HEK293 (cell line): ENCODE data around the gene SKP2.

Experiments
- CTCF ChIP-seq: fragments of 450-650 bp; formaldehyde crosslinking; IDR thresholded peaks from 2 replicates; pipeline ENCODE4 v1.5.1; 2016; ENCODE audit warnings: missing biosample characterization, missing genetic modification characterization
- INSM2 ChIP-seq: fragments of 450-650 bp; formaldehyde crosslinking; IDR thresholded peaks from 2 replicates; pipeline ENCODE4 v1.5.1; 2016; ENCODE audit warnings: missing biosample characterization, missing genetic modification characterization
- KLF10 ChIP-seq: fragments of 450-650 bp; IDR thresholded peaks from 2 replicates; pipeline ENCODE4 v1.5.1; 2018; ENCODE audit warnings: missing biosample characterization, mild to moderate bottlenecking, missing genetic modification characterization
- KLF7 ChIP-seq: fragments of 450-650 bp; formaldehyde crosslinking; IDR thresholded peaks from 2 replicates; pipeline ENCODE4 v1.5.1; 2016; ENCODE audit warnings: missing biosample characterization, missing genetic modification characterization, borderline replicate concordance
- SETDB1 ChIP-seq: IDR thresholded peaks from one replicate; pipeline ENCODE4 v1.6.1; 2017; ENCODE audit warnings: mild to moderate bottlenecking, low read length, moderate library complexity, mixed read lengths; ENCODE audit not compliant: insufficient read length
- ZBTB10 ChIP-seq: fragments of 450-650 bp; formaldehyde crosslinking; IDR thresholded peaks from 2 replicates; pipeline ENCODE4 v1.5.1; 2016; ENCODE audit warnings: missing biosample characterization, missing genetic modification characterization
- ZBTB7A ChIP-seq: fragments of 450-650 bp; formaldehyde crosslinking; IDR thresholded peaks from 2 replicates; pipeline ENCODE4 v1.5.1; 2016; ENCODE audit warnings: low read depth, missing biosample characterization, missing genetic modification characterization
- ZNF157 ChIP-seq: fragments of 450-650 bp; formaldehyde crosslinking; IDR thresholded peaks from 2 replicates; pipeline ENCODE4 v1.5.1; 2016; ENCODE audit warnings: missing biosample characterization, missing genetic modification characterization
- ZNF223 ChIP-seq: fragments of 450-650 bp; formaldehyde crosslinking; IDR thresholded peaks from 2 replicates; pipeline ENCODE4 v1.5.1; 2016; ENCODE audit warnings: missing biosample characterization, missing genetic modification characterization
- ZNF416 ChIP-seq: fragments of 450-650 bp; formaldehyde crosslinking; IDR thresholded peaks from 2 replicates; pipeline ENCODE4 v1.5.1; 2016; ENCODE audit warnings: missing biosample characterization, missing genetic modification characterization
- ZNF558 ChIP-seq: fragments of 450-650 bp; formaldehyde crosslinking; IDR thresholded peaks from 2 replicates; pipeline ENCODE4 v1.5.1; 2016; ENCODE audit warnings: missing biosample characterization, missing genetic modification characterization
- ZNF747 ChIP-seq: fragments of 450-650 bp; formaldehyde crosslinking; IDR thresholded peaks from 2 replicates; pipeline ENCODE4 v1.5.1; 2016; ENCODE audit warnings: missing biosample characterization, missing genetic modification characterization

GRCh38 chr5:36206913-36207312, 55.0 kb downstream of the SKP2 start:
- TF ChIP-seq ZNF223 (tag by site-specific recombination) (no peak), KLF7 (tag by site-specific recombination) (no peak), CTCF (tag by site-specific recombination) (no peak), ZNF157 (tag by site-specific recombination) (no peak), KLF10 (tag by site-specific recombination) (no peak), ZBTB7A (no peak), ZNF747 (tag by site-specific recombination) (no peak), INSM2 (tag by site-specific recombination) (no peak), ZNF416 (tag by site-specific recombination) (no peak), ZBTB10 (tag by site-specific recombination) (no peak), ZNF558 (tag by site-specific recombination) (no peak), SETDB1 (no peak)
